K562 (cell line): ENCODE data around the gene ANGEL2. TPM values are rescaled to one million over a fixed set of nuclear protein-coding genes. Genes with fewer than 3 reads are reported as not detected.
A peak's percentile ranks its signal among the peaks of the same experiment; 100 is the strongest.

Source experiments
- ATF1 ChIP-seq, 2 experiments: fragments of 450-650 bp in 1 of 2; IDR thresholded peaks; 2 replicates each; pipeline ENCODE4 v1.6.1; 2016; ENCODE audit warnings: missing compliant biosample characterization in 1 of 2, missing genetic modification characterization in 1 of 2
- DDX20 ChIP-seq: fragments of 450-650 bp; IDR thresholded peaks from 2 replicates; pipeline ENCODE4 v1.6.1; 2016; ENCODE audit warnings: missing genetic modification characterization, low read depth, mild to moderate bottlenecking, missing compliant biosample characterization, moderate library complexity
- DMBX1 ChIP-seq: fragments of 250-450 bp; sonication (Bioruptor Pico); IDR thresholded peaks from 2 replicates; pipeline ENCODE4 v1.8.0; 2022; ENCODE audit warnings: inconsistent platforms, mild to moderate bottlenecking, moderate library complexity, borderline replicate concordance
- EGR1 ChIP-seq: fragments of 450-650 bp; conservative IDR thresholded peaks from 2 replicates; pipeline ENCODE4 v1.6.1; 2017; ENCODE audit warnings: mild to moderate bottlenecking
- ETV6 ChIP-seq, 3 experiments: fragments of 150-350 bp in 1 of 3; sonication (generic) in 1 of 3; formaldehyde crosslinking in 1 of 3; IDR thresholded peaks; 2 replicates each; pipeline versions ENCODE4 v1.6.1 to v1.8.0; 2014 to 2022; ENCODE audit warnings: borderline replicate concordance in 2 of 3, low read depth in 2 of 3, antibody characterized with exemption in 1 of 3, low read length in 1 of 3, mild to moderate bottlenecking in 1 of 3, missing genetic modification reagents in 1 of 3
- FOXP4 ChIP-seq: sonication (generic); formaldehyde crosslinking; IDR thresholded peaks from 2 replicates; pipeline ENCODE4 v1.8.0; 2022; ENCODE audit warnings: mild to moderate bottlenecking, missing genetic modification reagents, borderline replicate concordance
- GTF2E2 ChIP-seq: fragments of 200-800 bp; sonication (Bioruptor generic); IDR thresholded peaks from 2 replicates; pipeline ENCODE4 v1.6.1; 2016; ENCODE audit warnings: missing genetic modification characterization, missing compliant biosample characterization
- HCFC1 ChIP-seq: IDR thresholded peaks from 2 replicates; pipeline ENCODE4 v1.6.1; 2012; ENCODE audit warnings: low read depth, low read length, improper control_type of control experiment
- HMGXB4 ChIP-seq: sonication (generic); formaldehyde crosslinking; IDR thresholded peaks from 2 replicates; pipeline ENCODE4 v1.8.1; 2023; ENCODE audit warnings: mild to moderate bottlenecking, missing genetic modification reagents
- MTF1 ChIP-seq: fragments of 250-450 bp; sonication (Bioruptor Pico); IDR thresholded peaks from 2 replicates; pipeline ENCODE4 v1.9.0; 2021; ENCODE audit warnings: moderate library complexity, mild to moderate bottlenecking, inconsistent platforms, borderline replicate concordance
- NEUROD1 ChIP-seq: fragments of 150-350 bp; IDR thresholded peaks from 2 replicates; pipeline ENCODE4 v1.6.1; 2014; ENCODE audit warnings: borderline replicate concordance, low read length, low read depth; ENCODE audit not compliant: partially characterized antibody
- PREB ChIP-seq: sonication (generic); formaldehyde crosslinking; IDR thresholded peaks from 2 replicates; pipeline ENCODE4 v1.8.1; 2023; ENCODE audit warnings: mild to moderate bottlenecking, missing genetic modification reagents
- SIN3A ChIP-seq, 2 experiments: fragments of 150-350 bp in 1 of 2; IDR thresholded peaks; 2 replicates each; pipeline ENCODE4 v1.6.1; 2011 to 2016; ENCODE audit warnings: borderline replicate concordance in 2 of 2, low read depth in 2 of 2, low read length in 2 of 2, mild to moderate bottlenecking in 2 of 2, moderate library complexity in 2 of 2; ENCODE audit not compliant: control insufficient read depth in 1 of 2
- SOX6 ChIP-seq: fragments of 450-650 bp; IDR thresholded peaks from 2 replicates; pipeline ENCODE4 v1.6.1; 2014; ENCODE audit warnings: mild to moderate bottlenecking
- TBP ChIP-seq: optimal IDR thresholded peaks from 2 replicates; pipeline ENCODE3; 2011; ENCODE audit warnings: low read depth, low read length, improper control_type of control experiment
- ZBTB26 ChIP-seq: fragments of 450-650 bp; formaldehyde crosslinking; IDR thresholded peaks from 2 replicates; pipeline ENCODE4 v1.4.0; 2022; ENCODE audit warnings: missing genetic modification characterization
- ZNF316 ChIP-seq: fragments of 450-650 bp; IDR thresholded peaks from 2 replicates; pipeline ENCODE4 v1.6.1; 2016
- ZNF511 ChIP-seq: sonication (generic); formaldehyde crosslinking; IDR thresholded peaks from 2 replicates; pipeline ENCODE4 v1.8.0; 2022; ENCODE audit warnings: mild to moderate bottlenecking, missing genetic modification reagents
- ZNF583 ChIP-seq: fragments of 250-450 bp; sonication (Bioruptor Pico); IDR thresholded peaks from 2 replicates; pipeline ENCODE4 v1.4.0; 2020
- polyA plus RNA-seq, 8 experiments: library from polyadenylated mRNA; depleted of rRNA in 4 of 8; stranded (reverse) in 5 of 8; unstranded in 3 of 8; fragments of >200 nt; fragmentation: Nextera tagmentation in 2 of 8; fragmentation: Illumina TruSeq in 1 of 8; extraction: Ambion mirVana in 2 of 8; extraction: Trizol in 1 of 8; gene quantifications; 2 replicates each; pipeline versions ENCODE4 v1.2.1 to v1.2.3, GENCODE V29; 2011 to 2014; ENCODE audit warnings: inconsistent platforms in 1 of 8, missing spikeins in 1 of 8
- total RNA-seq, 7 experiments: library from RNA; depleted of rRNA in 6 of 7; stranded (reverse); fragments of >200 nt in 6 of 7; fragmentation: Illumina TruSeq in 2 of 7; extraction: Trizol in 2 of 7; gene quantifications; 2 replicates each; pipeline versions ENCODE4 v1.2.1 to v1.2.3, GENCODE V29; 2011 to 2021; ENCODE audit warnings: low replicate concordance in 1 of 7

The ANGEL2 gene
- total and polyA plus RNA-seq, 9 of the 15 experiments (the other 6 are each of a cell fraction or from before 2014, with no cell fraction given): 6.8 to 34.6 (median 26.2) TPM

GRCh38 chr1:213051127-213051880, 35.6 kb upstream of the ANGEL2 start, which contains the start of gene RPS6KC1 (continued):
- TF ChIP-seq PREB (CRISPR knock-in tag) (no peak), MTF1 (CRISPR knock-in tag) (0 out of 2 replicates have a peak, but pooled peaks have one; percentile 62), FOXP4 (CRISPR knock-in tag) (peak; percentile 83; the same call in 1 of the 2 replicates), ATF1 (CRISPR knock-in tag; IDR thresholded peaks at IDR 0.05) (no peak), ATF1 (tag; IDR thresholded peaks at IDR 0.05) (peak; percentile 71), HMGXB4 (CRISPR knock-in tag) (0 out of 2 replicates have a peak, but pooled peaks have one; percentile 45), ZBTB26 (no peak), DDX20 (tag) (no peak), SIN3A (IDR thresholded peaks at IDR 0.05; ENCODE audit: borderline replicate concordance in 2 of 2, control insufficient read depth in 1 of 2, low read depth in 2 of 2, low read length in 2 of 2) (peak; percentile 92 to 96), ZNF511 (CRISPR knock-in tag) (peak; percentile 36; the same call in 1 of the 2 replicates), GTF2E2 (tag) (no peak; the same call in 1 of the 2 replicates), HCFC1 (peak; percentile 79), NEUROD1 (peak; percentile 42), TBP (peak; percentile 75), ETV6 (IDR thresholded peaks at IDR 0.05; ENCODE audit: borderline replicate concordance in 1 of 2, low read depth in 2 of 2, low read length in 1 of 2) (peak in 1 of 2 experiments; percentile 46; a peak in 1 of 4 replicates), ETV6 (CRISPR knock-in tag; IDR thresholded peaks at IDR 0.05; ENCODE audit: borderline replicate concordance) (no peak), SOX6 (peak; percentile 96), ZNF583 (CRISPR knock-in tag) (0 out of 2 replicates have a peak, but pooled peaks have one; percentile 47), ZNF316 (peak; percentile 99), DMBX1 (CRISPR knock-in tag) (0 out of 2 replicates have a peak, but pooled peaks have one; percentile 81), EGR1 (peak; percentile 72)
